K562 (cell line): ENCODE data around the gene TBX10. TPM values are rescaled to one million over a fixed set of nuclear protein-coding genes. Genes with fewer than 3 reads are reported as not detected.
A peak's percentile ranks its signal among the peaks of the same experiment; 100 is the strongest.

Experiments
- HMG20B ChIP-seq: fragments of 250-450 bp; sonication (Bioruptor Pico); IDR thresholded peaks from 2 replicates; pipeline ENCODE4 v1.5.0; 2021; ENCODE audit warnings: mild to moderate bottlenecking
- JUND ChIP-seq, 2 experiments: IDR thresholded peaks; 2 replicates in 1 of 2; 3 replicates in 1 of 2; pipeline ENCODE4 v1.6.1; 2011; ENCODE audit warnings: borderline replicate concordance in 2 of 2, low read depth in 2 of 2, low read length in 2 of 2, improper control_type of control experiment in 1 of 2, missing biosample characterization in 1 of 2, missing genetic modification characterization in 1 of 2, missing genetic modification reagents in 1 of 2
- KLF1 ChIP-seq: fragments of 450-650 bp; IDR thresholded peaks from 2 replicates; pipeline ENCODE4 v1.6.1; 2016; ENCODE audit warnings: missing genetic modification characterization, missing compliant biosample characterization
- L3MBTL2 ChIP-seq: fragments of 450-650 bp; IDR thresholded peaks from 2 replicates; pipeline ENCODE4 v1.6.1; 2016; ENCODE audit warnings: mild to moderate bottlenecking, moderate library complexity
- MEF2A ChIP-seq: IDR thresholded peaks from 2 replicates; pipeline ENCODE4 v1.6.1; 2011; ENCODE audit warnings: low read depth, mild to moderate bottlenecking, low read length, moderate library complexity; ENCODE audit not compliant: control insufficient read depth
- TAF1 ChIP-seq: IDR thresholded peaks from 2 replicates; pipeline ENCODE4 v1.6.1; 2011; ENCODE audit warnings: mild to moderate bottlenecking, low read length, moderate library complexity; ENCODE audit not compliant: insufficient read depth, control insufficient read depth, severe bottlenecking; ENCODE audit errors: extremely low read depth
- ZNF282 ChIP-seq: sonication (generic); formaldehyde crosslinking; IDR thresholded peaks from 2 replicates; pipeline ENCODE4 v1.8.1; 2023; ENCODE audit warnings: missing genetic modification reagents
- polyA plus RNA-seq, 8 experiments: library from polyadenylated mRNA; depleted of rRNA in 4 of 8; stranded (reverse) in 5 of 8; unstranded in 3 of 8; fragments of >200 nt; fragmentation: Nextera tagmentation in 2 of 8; fragmentation: Illumina TruSeq in 1 of 8; extraction: Ambion mirVana in 2 of 8; extraction: Trizol in 1 of 8; gene quantifications; 2 replicates each; pipeline versions ENCODE4 v1.2.1 to v1.2.3, GENCODE V29; 2011 to 2014; ENCODE audit warnings: inconsistent platforms in 1 of 8, missing spikeins in 1 of 8
- total RNA-seq, 7 experiments: library from RNA; depleted of rRNA in 6 of 7; stranded (reverse); fragments of >200 nt in 6 of 7; fragmentation: Illumina TruSeq in 2 of 7; extraction: Trizol in 2 of 7; gene quantifications; 2 replicates each; pipeline versions ENCODE4 v1.2.1 to v1.2.3, GENCODE V29; 2011 to 2021; ENCODE audit warnings: low replicate concordance in 1 of 7
- TF ChIP-seq, protein P1 (sequence below), 2 experiments: fragments of 150-350 bp in 1 of 2; IDR thresholded peaks; 2 replicates each; pipeline ENCODE4 v1.6.1; 2012 to 2016; ENCODE audit warnings: low read depth in 2 of 2, low read length in 2 of 2, mild to moderate bottlenecking in 1 of 2, moderate library complexity in 1 of 2
- TF ChIP-seq, protein P2 (sequence below): fragments of 450-650 bp; IDR thresholded peaks from 2 replicates; pipeline ENCODE4 v1.6.1; 2017; ENCODE audit warnings: antibody characterized with exemption, mild to moderate bottlenecking
- TF ChIP-seq, protein P3 (sequence below): fragments of 450-650 bp; formaldehyde crosslinking; IDR thresholded peaks from 2 replicates; pipeline ENCODE4 v1.4.0; 2020; ENCODE audit warnings: mild to moderate bottlenecking
- TF ChIP-seq, protein P4 (sequence below): fragments of 450-650 bp; IDR thresholded peaks from 2 replicates; pipeline ENCODE4 v1.7.1; 2018; ENCODE audit warnings: mild to moderate bottlenecking, low read depth; ENCODE audit not compliant: partially characterized antibody

TBX10 gene
- total and polyA plus RNA-seq, 9 of the 15 experiments (the other 6 are each of a cell fraction or from before 2014, with no cell fraction given), result not detected

DNA sequence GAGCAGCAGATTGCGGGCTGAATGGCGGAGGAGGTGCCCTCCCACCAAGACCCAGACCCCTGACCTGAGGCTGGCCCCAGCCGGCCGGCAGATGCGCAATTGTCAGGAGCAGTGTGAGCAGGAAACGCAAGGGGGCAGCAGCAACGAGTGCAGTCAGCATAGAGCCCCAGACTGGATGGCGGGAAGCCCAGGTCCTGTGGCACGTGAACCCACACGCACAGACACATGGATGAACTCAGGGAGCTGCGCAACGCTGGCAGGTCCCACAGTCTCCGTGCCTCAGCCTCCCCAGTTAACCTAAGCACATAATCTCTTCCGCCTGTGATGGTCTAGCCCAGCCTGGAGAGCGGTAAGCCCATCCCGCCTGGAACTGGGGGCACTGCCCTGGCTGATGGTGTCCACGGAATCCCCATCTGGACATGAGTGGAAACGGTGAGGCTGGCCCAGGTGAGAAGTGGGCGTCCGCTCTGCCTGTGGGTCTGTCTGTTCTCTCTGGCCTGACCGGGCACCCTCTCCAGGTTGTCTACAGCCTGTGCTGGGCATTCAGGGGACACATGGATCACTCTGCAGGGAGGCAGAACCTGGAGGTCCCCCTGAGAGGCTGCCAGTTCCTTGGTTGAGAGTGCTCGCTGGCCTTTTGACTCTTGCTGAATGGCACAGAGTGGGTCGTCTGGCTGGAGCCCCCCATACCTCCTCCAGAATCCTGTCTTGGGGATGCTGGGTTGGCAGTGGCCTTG lies 626 bp upstream of the TBX10 start (continued):
- TF ChIP-seq, protein P1, sequence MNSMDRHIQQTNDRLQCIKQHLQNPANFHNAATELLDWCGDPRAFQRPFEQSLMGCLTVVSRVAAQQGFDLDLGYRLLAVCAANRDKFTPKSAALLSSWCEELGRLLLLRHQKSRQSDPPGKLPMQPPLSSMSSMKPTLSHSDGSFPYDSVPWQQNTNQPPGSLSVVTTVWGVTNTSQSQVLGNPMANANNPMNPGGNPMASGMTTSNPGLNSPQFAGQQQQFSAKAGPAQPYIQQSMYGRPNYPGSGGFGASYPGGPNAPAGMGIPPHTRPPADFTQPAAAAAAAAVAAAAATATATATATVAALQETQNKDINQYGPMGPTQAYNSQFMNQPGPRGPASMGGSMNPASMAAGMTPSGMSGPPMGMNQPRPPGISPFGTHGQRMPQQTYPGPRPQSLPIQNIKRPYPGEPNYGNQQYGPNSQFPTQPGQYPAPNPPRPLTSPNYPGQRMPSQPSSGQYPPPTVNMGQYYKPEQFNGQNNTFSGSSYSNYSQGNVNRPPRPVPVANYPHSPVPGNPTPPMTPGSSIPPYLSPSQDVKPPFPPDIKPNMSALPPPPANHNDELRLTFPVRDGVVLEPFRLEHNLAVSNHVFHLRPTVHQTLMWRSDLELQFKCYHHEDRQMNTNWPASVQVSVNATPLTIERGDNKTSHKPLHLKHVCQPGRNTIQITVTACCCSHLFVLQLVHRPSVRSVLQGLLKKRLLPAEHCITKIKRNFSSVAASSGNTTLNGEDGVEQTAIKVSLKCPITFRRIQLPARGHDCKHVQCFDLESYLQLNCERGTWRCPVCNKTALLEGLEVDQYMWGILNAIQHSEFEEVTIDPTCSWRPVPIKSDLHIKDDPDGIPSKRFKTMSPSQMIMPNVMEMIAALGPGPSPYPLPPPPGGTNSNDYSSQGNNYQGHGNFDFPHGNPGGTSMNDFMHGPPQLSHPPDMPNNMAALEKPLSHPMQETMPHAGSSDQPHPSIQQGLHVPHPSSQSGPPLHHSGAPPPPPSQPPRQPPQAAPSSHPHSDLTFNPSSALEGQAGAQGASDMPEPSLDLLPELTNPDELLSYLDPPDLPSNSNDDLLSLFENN (IDR thresholded peaks at IDR 0.05; ENCODE audit: low read depth in 2 of 2, low read length in 2 of 2), result no peak
- TF ChIP-seq MEF2A, result no peak
- TF ChIP-seq, protein P2, sequence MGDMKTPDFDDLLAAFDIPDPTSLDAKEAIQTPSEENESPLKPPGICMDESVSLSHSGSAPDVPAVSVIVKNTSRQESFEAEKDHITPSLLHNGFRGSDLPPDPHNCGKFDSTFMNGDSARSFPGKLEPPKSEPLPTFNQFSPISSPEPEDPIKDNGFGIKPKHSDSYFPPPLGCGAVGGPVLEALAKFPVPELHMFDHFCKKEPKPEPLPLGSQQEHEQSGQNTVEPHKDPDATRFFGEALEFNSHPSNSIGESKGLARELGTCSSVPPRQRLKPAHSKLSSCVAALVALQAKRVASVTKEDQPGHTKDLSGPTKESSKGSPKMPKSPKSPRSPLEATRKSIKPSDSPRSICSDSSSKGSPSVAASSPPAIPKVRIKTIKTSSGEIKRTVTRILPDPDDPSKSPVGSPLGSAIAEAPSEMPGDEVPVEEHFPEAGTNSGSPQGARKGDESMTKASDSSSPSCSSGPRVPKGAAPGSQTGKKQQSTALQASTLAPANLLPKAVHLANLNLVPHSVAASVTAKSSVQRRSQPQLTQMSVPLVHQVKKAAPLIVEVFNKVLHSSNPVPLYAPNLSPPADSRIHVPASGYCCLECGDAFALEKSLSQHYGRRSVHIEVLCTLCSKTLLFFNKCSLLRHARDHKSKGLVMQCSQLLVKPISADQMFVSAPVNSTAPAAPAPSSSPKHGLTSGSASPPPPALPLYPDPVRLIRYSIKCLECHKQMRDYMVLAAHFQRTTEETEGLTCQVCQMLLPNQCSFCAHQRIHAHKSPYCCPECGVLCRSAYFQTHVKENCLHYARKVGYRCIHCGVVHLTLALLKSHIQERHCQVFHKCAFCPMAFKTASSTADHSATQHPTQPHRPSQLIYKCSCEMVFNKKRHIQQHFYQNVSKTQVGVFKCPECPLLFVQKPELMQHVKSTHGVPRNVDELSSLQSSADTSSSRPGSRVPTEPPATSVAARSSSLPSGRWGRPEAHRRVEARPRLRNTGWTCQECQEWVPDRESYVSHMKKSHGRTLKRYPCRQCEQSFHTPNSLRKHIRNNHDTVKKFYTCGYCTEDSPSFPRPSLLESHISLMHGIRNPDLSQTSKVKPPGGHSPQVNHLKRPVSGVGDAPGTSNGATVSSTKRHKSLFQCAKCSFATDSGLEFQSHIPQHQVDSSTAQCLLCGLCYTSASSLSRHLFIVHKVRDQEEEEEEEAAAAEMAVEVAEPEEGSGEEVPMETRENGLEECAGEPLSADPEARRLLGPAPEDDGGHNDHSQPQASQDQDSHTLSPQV, result no peak
- no peak for TF ChIP-seq KLF1 (tag)
- TF ChIP-seq JUND (IDR thresholded peaks at IDR 0.05; ENCODE audit: borderline replicate concordance, low read depth, low read length), result peak; percentile 22; the same call in 1 of the 2 replicates
- TF ChIP-seq JUND (tag; IDR thresholded peaks at IDR 0.05; ENCODE audit: borderline replicate concordance, low read depth, low read length), result no peak
- no peak for TF ChIP-seq TAF1
- TF ChIP-seq HMG20B (CRISPR knock-in tag), result no peak
- TF ChIP-seq ZNF282 (CRISPR knock-in tag), result 0 out of 2 replicates have a peak, but pooled peaks have one; percentile 69
- TF ChIP-seq, protein P3, sequence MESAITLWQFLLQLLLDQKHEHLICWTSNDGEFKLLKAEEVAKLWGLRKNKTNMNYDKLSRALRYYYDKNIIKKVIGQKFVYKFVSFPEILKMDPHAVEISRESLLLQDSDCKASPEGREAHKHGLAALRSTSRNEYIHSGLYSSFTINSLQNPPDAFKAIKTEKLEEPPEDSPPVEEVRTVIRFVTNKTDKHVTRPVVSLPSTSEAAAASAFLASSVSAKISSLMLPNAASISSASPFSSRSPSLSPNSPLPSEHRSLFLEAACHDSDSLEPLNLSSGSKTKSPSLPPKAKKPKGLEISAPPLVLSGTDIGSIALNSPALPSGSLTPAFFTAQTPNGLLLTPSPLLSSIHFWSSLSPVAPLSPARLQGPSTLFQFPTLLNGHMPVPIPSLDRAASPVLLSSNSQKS (CRISPR knock-in tag), result no peak
- peak; percentile 94 for TF ChIP-seq L3MBTL2
- TF ChIP-seq, protein P4, sequence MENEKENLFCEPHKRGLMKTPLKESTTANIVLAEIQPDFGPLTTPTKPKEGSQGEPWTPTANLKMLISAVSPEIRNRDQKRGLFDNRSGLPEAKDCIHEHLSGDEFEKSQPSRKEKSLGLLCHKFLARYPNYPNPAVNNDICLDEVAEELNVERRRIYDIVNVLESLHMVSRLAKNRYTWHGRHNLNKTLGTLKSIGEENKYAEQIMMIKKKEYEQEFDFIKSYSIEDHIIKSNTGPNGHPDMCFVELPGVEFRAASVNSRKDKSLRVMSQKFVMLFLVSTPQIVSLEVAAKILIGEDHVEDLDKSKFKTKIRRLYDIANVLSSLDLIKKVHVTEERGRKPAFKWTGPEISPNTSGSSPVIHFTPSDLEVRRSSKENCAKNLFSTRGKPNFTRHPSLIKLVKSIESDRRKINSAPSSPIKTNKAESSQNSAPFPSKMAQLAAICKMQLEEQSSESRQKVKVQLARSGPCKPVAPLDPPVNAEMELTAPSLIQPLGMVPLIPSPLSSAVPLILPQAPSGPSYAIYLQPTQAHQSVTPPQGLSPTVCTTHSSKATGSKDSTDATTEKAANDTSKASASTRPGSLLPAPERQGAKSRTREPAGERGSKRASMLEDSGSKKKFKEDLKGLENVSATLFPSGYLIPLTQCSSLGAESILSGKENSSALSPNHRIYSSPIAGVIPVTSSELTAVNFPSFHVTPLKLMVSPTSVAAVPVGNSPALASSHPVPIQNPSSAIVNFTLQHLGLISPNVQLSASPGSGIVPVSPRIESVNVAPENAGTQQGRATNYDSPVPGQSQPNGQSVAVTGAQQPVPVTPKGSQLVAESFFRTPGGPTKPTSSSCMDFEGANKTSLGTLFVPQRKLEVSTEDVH, result peak; percentile 61
